HG03342 (cell line): ENCODE measurements around the gene FAM53B.

Source experiments
- ATAC-seq: cut with Tn5 transposase; IDR thresholded peaks from one replicate; pipeline ENCODE4 v1.9.1; 2021; ENCODE audit warnings: mild to moderate bottlenecking, moderate library complexity; ENCODE audit not compliant: unreplicated experiment

Gene FAM53B

GRCh38 chr10:124681626-124682552 is 62.3 kb downstream of the FAM53B start:
- no peak for ATAC-seq

- ATAC-seq, result no peak
Measured at GRCh38 chr10:124681091-124681490, 63.1 kb downstream of the FAM53B start.

- no peak for ATAC-seq
Measured at GRCh38 chr10:124680675-124681074, 63.5 kb downstream of the FAM53B start.

GRCh38 chr10:124679401-124679800 is 64.8 kb downstream of the FAM53B start:
- ATAC-seq, result no peak

- ATAC-seq, result no peak
Measured at GRCh38 chr10:124678557-124679240, 65.5 kb downstream of the FAM53B start.

- ATAC-seq, result no peak
Measured at GRCh38 chr10:124677749-124678556, 66.2 kb downstream of the FAM53B start.

- ATAC-seq, result no peak
Measured at GRCh38 chr10:124677293-124677699, 66.9 kb downstream of the FAM53B start.

GRCh38 chr10:124676416-124677062 is 67.6 kb downstream of the FAM53B start:
- no peak for ATAC-seq

- no peak for ATAC-seq
Measured at GRCh38 chr10:124675824-124676223, 68.4 kb downstream of the FAM53B start.

- no peak for ATAC-seq
Measured at GRCh38 chr10:124675261-124675660, 68.9 kb downstream of the FAM53B start.

GRCh38 chr10:124674768-124675222 is 69.4 kb downstream of the FAM53B start:
- no peak for ATAC-seq

GRCh38 chr10:124672181-124672638 is 72.0 kb downstream of the FAM53B start:
- ATAC-seq, result no peak

- ATAC-seq, result no peak
Measured at GRCh38 chr10:124671486-124672075, 72.6 kb downstream of the FAM53B start.

GRCh38 chr10:124670849-124671248 is 73.3 kb downstream of the FAM53B start:
- ATAC-seq, result no peak

- no peak for ATAC-seq
Measured at GRCh38 chr10:124669824-124670654, 74.1 kb downstream of the FAM53B start.

GRCh38 chr10:124669141-124669823 is 74.9 kb downstream of the FAM53B start:
- no peak for ATAC-seq

- no peak for ATAC-seq
Measured at GRCh38 chr10:124668517-124669051, 75.6 kb downstream of the FAM53B start.
